ENCODE data around the gene COIL.

Gene COIL

GRCh38 chr17:56903560-56903959, 57.3 kb downstream of the COIL start:
- no peak for DNase-seq

- no peak for DNase-seq
These were observed 58.5 kb downstream of the COIL start for GRCh38 chr17:56902348-56902747.

- DNase-seq, result no peak
These were observed 61.4 kb downstream of the COIL start for GRCh38 chr17:56899403-56899802.

GRCh38 chr17:56898874-56899273, 62.0 kb downstream of the COIL start:
- no peak for DNase-seq

- no peak for DNase-seq
These were observed 63.0 kb downstream of the COIL start for GRCh38 chr17:56897646-56898424.

GRCh38 chr17:56896968-56897359, 63.9 kb downstream of the COIL start:
- DNase-seq, result no peak

GRCh38 chr17:56896217-56896967, 64.5 kb downstream of the COIL start:
- no peak for DNase-seq

- no peak for DNase-seq
These were observed 65.9 kb downstream of the COIL start for GRCh38 chr17:56894859-56895455.

GRCh38 chr17:56893503-56893902, 67.3 kb downstream of the COIL start:
- DNase-seq, result no peak

- no peak for DNase-seq
These were observed 68.5 kb downstream of the COIL start for GRCh38 chr17:56892333-56892732.

GRCh38 chr17:56891751-56892150, 69.1 kb downstream of the COIL start:
- peak; percentile 81 for DNase-seq

GRCh38 chr17:56890906-56891674, 69.8 kb downstream of the COIL start:
- no peak for DNase-seq

- DNase-seq, result no peak
These were observed 70.5 kb downstream of the COIL start for GRCh38 chr17:56890390-56890789.

Data from activated CD8-positive, alpha-beta memory T cell treated with anti-CD3 and anti-CD28 coated beads for 24 hours (primary cell).